K562 (cell line): Measurements from ENCODE around the gene DPH5. TPM values are rescaled to one million over a fixed set of nuclear protein-coding genes. Genes with fewer than 3 reads are reported as not detected.

Source experiments
- ATAC-seq: fragments of 200-7000 bp; cut with Tn5 transposase; 3 replicates; pipeline ENCODE4 v1.9.1; 2020; ENCODE audit warnings: moderate library complexity
- BruUV-seq: library from RNA; stranded (reverse); fragments of 400-500 nt; replicated peaks from 2 replicates; lab custom pipeline; 2021; lab: Mats Ljungman, UMichigan
- CTCF ChIA-PET: fragments of 300-600 bp; formaldehyde crosslinking; extraction: SDS; loops from one replicate; lab custom pipeline; 2021; ENCODE audit warnings: low intra/inter-chr PET ratio; lab: Yijun Ruan, JAX
- POLR2A ChIA-PET: fragments of 300-600, 350-650 bp; sonication (Branson Sonifier 250); formaldehyde crosslinking; extraction: SDS; loops from one replicate; lab custom pipeline; 2021; ENCODE audit warnings: antibody characterized with exemption, inconsistent platforms; lab: Yijun Ruan, JAX
- DNase-seq, 4 experiments: peaks; one replicate each; pipeline versions ENCODE4 v3.0.0 to v3.0.0-alpha.2; 2011 to 2018; ENCODE audit warnings: low spot score in 3 of 4, mixed read lengths in 3 of 4; ENCODE audit errors: extremely low read depth in 1 of 4
- FAIRE-seq: peaks from 2 replicates; lab custom pipeline; 2011; peaks lifted over from hg19 to GRCh38; lab: Jason Lieb, UNC
- H2AFZ ChIP-seq: 2 replicates; pipeline ENCODE4 v1.6.0; 2011; ENCODE audit warnings: low read depth, low read length, control low read depth, inconsistent platforms
- H3K27ac ChIP-seq: fragments of 200-600 bp; 3 replicates; pipeline ENCODE4 v1.8.0; 2011; ENCODE audit warnings: low read depth, mild to moderate bottlenecking, control low read depth, inconsistent platforms, low read length, moderate library complexity, mixed read lengths; ENCODE audit errors: extremely low read depth
- H3K27me3 ChIP-seq, 2 experiments: fragments of 300-600 bp in 1 of 2; 2 replicates in 1 of 2; 3 replicates in 1 of 2; pipeline versions ENCODE4 v1.6.0 to v1.8.0; 2011; ENCODE audit warnings: inconsistent platforms in 2 of 2, low read length in 2 of 2, mild to moderate bottlenecking in 1 of 2, mixed read lengths in 1 of 2, moderate library complexity in 1 of 2; ENCODE audit not compliant: control insufficient read depth in 2 of 2, insufficient read depth in 2 of 2
- H3K36me3 ChIP-seq: fragments of 300-600 bp; 3 replicates; pipeline ENCODE4 v1.8.0; 2011; ENCODE audit warnings: mild to moderate bottlenecking, low read length, inconsistent platforms; ENCODE audit not compliant: control insufficient read depth, insufficient read depth
- H3K4me1 ChIP-seq, 2 experiments: fragments of 200-600 bp in 1 of 2; replicated peaks in 1 of 2; 2 replicates in 1 of 2; 3 replicates in 1 of 2; pipeline versions ENCODE4 v1.5.1 to v1.8.0; 2011; ENCODE audit warnings: inconsistent platforms in 2 of 2, low read length in 2 of 2, mild to moderate bottlenecking in 1 of 2, mixed read lengths in 1 of 2, moderate library complexity in 1 of 2; ENCODE audit not compliant: control insufficient read depth in 2 of 2, insufficient read depth in 2 of 2
- H3K4me2 ChIP-seq: 2 replicates; pipeline ENCODE4 v1.6.1; 2011; ENCODE audit warnings: low read length, control low read depth, inconsistent platforms, mixed read lengths; ENCODE audit not compliant: insufficient read depth
- H3K4me3 ChIP-seq: fragments of 200-600 bp; sonication (generic), shearing (Covaris generic); 2 replicates; pipeline ENCODE4 v1.5.1; 2016; ENCODE audit warnings: control low read depth, inconsistent platforms
- H3K79me2 ChIP-seq: fragments of 200-600 bp; 3 replicates; pipeline ENCODE4 v1.8.0; 2011; ENCODE audit warnings: low read length, inconsistent platforms; ENCODE audit not compliant: control insufficient read depth, insufficient read depth
- H3K9ac ChIP-seq, 2 experiments: 2 replicates each; pipeline versions ENCODE4 v1.6.0 to v1.6.1; 2011; ENCODE audit warnings: low read depth in 2 of 2, low read length in 2 of 2, control low read depth in 1 of 2, inconsistent platforms in 1 of 2, mild to moderate bottlenecking in 1 of 2, mixed read lengths in 1 of 2; ENCODE audit not compliant: insufficient read depth in 1 of 2
- H3K9me1 ChIP-seq: one replicate; pipeline ENCODE4 v1.6.0; 2011; ENCODE audit warnings: inconsistent platforms, mild to moderate bottlenecking, low read length, moderate library complexity; ENCODE audit not compliant: control insufficient read depth, insufficient read depth
- H3K9me3 ChIP-seq: replicated peaks from 2 replicates; pipeline ENCODE4 v1.5.1; 2011; ENCODE audit warnings: low read depth, low read length, inconsistent platforms; ENCODE audit not compliant: control insufficient read depth, insufficient read depth
- H4K20me1 ChIP-seq: replicated peaks from 2 replicates; pipeline ENCODE4 v1.6.1; 2011; ENCODE audit warnings: low read length, inconsistent platforms, mixed read lengths; ENCODE audit not compliant: control insufficient read depth, insufficient read depth
- CBX5 ChIP-seq: IDR thresholded peaks from 2 replicates; pipeline ENCODE4 v1.6.1; 2014; ENCODE audit warnings: low read depth, borderline replicate concordance
- E2F4 ChIP-seq: sonication (generic); formaldehyde crosslinking; IDR thresholded peaks from 2 replicates; pipeline ENCODE4 v1.8.0; 2022; ENCODE audit warnings: mild to moderate bottlenecking, low read depth, missing genetic modification reagents
- FOXP1 ChIP-seq: sonication (generic); formaldehyde crosslinking; IDR thresholded peaks from 2 replicates; pipeline ENCODE4 v1.8.0; 2022; ENCODE audit warnings: mild to moderate bottlenecking, missing genetic modification reagents
- MTF1 ChIP-seq: fragments of 250-450 bp; sonication (Bioruptor Pico); IDR thresholded peaks from 2 replicates; pipeline ENCODE4 v1.9.0; 2021; ENCODE audit warnings: moderate library complexity, mild to moderate bottlenecking, inconsistent platforms, borderline replicate concordance
- RERE ChIP-seq: sonication (generic); formaldehyde crosslinking; IDR thresholded peaks from 2 replicates; pipeline ENCODE4 v1.8.0; 2023; ENCODE audit warnings: missing genetic modification reagents, mild to moderate bottlenecking, borderline replicate concordance
- SMAD4 ChIP-seq: fragments of 250-450 bp; sonication (Bioruptor Pico); conservative IDR thresholded peaks from 2 replicates; pipeline ENCODE4 v1.8.0; 2021; ENCODE audit warnings: inconsistent platforms, mild to moderate bottlenecking, moderate library complexity
- ZKSCAN1 ChIP-seq: fragments of 150-350 bp; IDR thresholded peaks from 2 replicates; pipeline ENCODE4 v1.6.1; 2016; ENCODE audit warnings: low read depth, low read length
- ZNF217 ChIP-seq: sonication (generic); formaldehyde crosslinking; IDR thresholded peaks from 2 replicates; pipeline ENCODE4 v1.8.0; 2022; ENCODE audit warnings: mild to moderate bottlenecking, missing genetic modification reagents
- ZNF280A ChIP-seq: fragments of 450-650 bp; IDR thresholded peaks from 2 replicates; pipeline ENCODE4 v1.6.1; 2018; ENCODE audit warnings: mild to moderate bottlenecking, low read depth; ENCODE audit not compliant: partially characterized antibody
- ZNF780A ChIP-seq: fragments of 250-450 bp; sonication (Bioruptor Pico); IDR thresholded peaks from 2 replicates; pipeline ENCODE4 v1.5.0; 2021; ENCODE audit warnings: mild to moderate bottlenecking
- WGBS: fragments of 100-300 bp; shearing (Covaris generic); methylation state at CpG from one replicate; pipeline ENCODE4 v1.1.6; 2016; ENCODE audit warnings: low coverage, mixed read lengths; ENCODE audit not compliant: insufficient coverage; ENCODE audit errors: missing lambda C conversion rate; 5-methylcytosine and 5-hydroxymethylcytosine counted together
- in situ Hi-C: fragments of 300-500 bp; cut with MboI; formaldehyde crosslinking; loops from 4 replicates; pipeline ENCODE4 v1.15.0; 2018; ENCODE audit warnings: inconsistent platforms, mixed read lengths
- intact Hi-C: fragments of 100-400 bp; cut with micrococcal nuclease; formaldehyde crosslinking; loops from 2 replicates; pipeline ENCODE4 v1.14.2; 2022
- polyA plus RNA-seq, 8 experiments: library from polyadenylated mRNA; depleted of rRNA in 4 of 8; stranded (reverse) in 5 of 8; unstranded in 3 of 8; fragments of >200 nt; fragmentation: Nextera tagmentation in 2 of 8; fragmentation: Illumina TruSeq in 1 of 8; extraction: Ambion mirVana in 2 of 8; extraction: Trizol in 1 of 8; gene quantifications; 2 replicates each; pipeline versions ENCODE4 v1.2.1 to v1.2.3, GENCODE V29; 2011 to 2014; ENCODE audit warnings: inconsistent platforms in 1 of 8, missing spikeins in 1 of 8
- total RNA-seq, 7 experiments: library from RNA; depleted of rRNA in 6 of 7; stranded (reverse); fragments of >200 nt in 6 of 7; fragmentation: Illumina TruSeq in 2 of 7; extraction: Trizol in 2 of 7; gene quantifications; 2 replicates each; pipeline versions ENCODE4 v1.2.1 to v1.2.3, GENCODE V29; 2011 to 2021; ENCODE audit warnings: low replicate concordance in 1 of 7
- TF ChIP-seq, protein P1 (sequence below): fragments of 250-450 bp; sonication (Bioruptor Pico); IDR thresholded peaks from 2 replicates; pipeline ENCODE4 v1.9.0; 2021; ENCODE audit warnings: mild to moderate bottlenecking
- TF ChIP-seq, protein P2 (sequence below), 2 experiments: fragments of 450-650 bp; conservative IDR thresholded peaks; 2 replicates each; pipeline ENCODE4 v1.6.1; 2017; ENCODE audit warnings: mild to moderate bottlenecking in 2 of 2, moderate library complexity in 2 of 2

Gene DPH5
- total and polyA plus RNA-seq, 9 of the 15 experiments (the other 6 are each of a cell fraction or from before 2014, with no cell fraction given), result 37.6 to 159 (median 89.7) TPM

- Histone ChIP-seq H3K4me3 (no peak overlapping the region), H3K27ac (no peak overlapping the region), H3K79me2 (peaks cover 45% of the 10 kb centered on the region), H3K9ac (no peak overlapping the region), H2AFZ (no peak overlapping the region), H3K36me3 (peaks cover 61% of the 10 kb centered on the region; the same call in 2 of the 3 replicates), H3K4me2 (no peak overlapping the region), H3K4me1 (peaks cover 3 to 4% of the 10 kb centered on the region in 2 experiments; a peak in 1 of 5 replicates), H3K9me1 (no peaks in the 10 kb centered on the region), H3K9me3 (no peaks in the 10 kb centered on the region), H4K20me1 (no peaks in the 10 kb centered on the region), H3K27me3 (no peaks in the 10 kb centered on the region)
- ChIA-PET POLR2A (no interaction called here), CTCF (no interaction called here)
- in situ Hi-C loops, result no loop called here
- ATAC-seq, result no peak
- DNase-seq, result no peak
- FAIRE-seq, result no peak
- no TSS peak for BruUV-seq
- 95% methylated on average over 3 of the region's 3 CpGs for WGBS
- intact Hi-C loops, result loop anchor here (10.0 kb wide), 1 partner anchor 263 kb away; no protein-coding TSS in a partner anchor
- TF ChIP-seq RERE (CRISPR knock-in tag) (no peak), ZNF280A (no peak), ZNF780A (CRISPR knock-in tag) (no peak), ZKSCAN1 (no peak), FOXP1 (CRISPR knock-in tag) (no peak), E2F4 (no peak), CBX5 (no peak), ZNF217 (no peak), SMAD4 (CRISPR knock-in tag) (no peak), MTF1 (no peak)
- TF ChIP-seq, protein P1, sequence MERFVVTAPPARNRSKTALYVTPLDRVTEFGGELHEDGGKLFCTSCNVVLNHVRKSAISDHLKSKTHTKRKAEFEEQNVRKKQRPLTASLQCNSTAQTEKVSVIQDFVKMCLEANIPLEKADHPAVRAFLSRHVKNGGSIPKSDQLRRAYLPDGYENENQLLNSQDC (CRISPR knock-in tag), result no peak
- TF ChIP-seq, protein P2, sequence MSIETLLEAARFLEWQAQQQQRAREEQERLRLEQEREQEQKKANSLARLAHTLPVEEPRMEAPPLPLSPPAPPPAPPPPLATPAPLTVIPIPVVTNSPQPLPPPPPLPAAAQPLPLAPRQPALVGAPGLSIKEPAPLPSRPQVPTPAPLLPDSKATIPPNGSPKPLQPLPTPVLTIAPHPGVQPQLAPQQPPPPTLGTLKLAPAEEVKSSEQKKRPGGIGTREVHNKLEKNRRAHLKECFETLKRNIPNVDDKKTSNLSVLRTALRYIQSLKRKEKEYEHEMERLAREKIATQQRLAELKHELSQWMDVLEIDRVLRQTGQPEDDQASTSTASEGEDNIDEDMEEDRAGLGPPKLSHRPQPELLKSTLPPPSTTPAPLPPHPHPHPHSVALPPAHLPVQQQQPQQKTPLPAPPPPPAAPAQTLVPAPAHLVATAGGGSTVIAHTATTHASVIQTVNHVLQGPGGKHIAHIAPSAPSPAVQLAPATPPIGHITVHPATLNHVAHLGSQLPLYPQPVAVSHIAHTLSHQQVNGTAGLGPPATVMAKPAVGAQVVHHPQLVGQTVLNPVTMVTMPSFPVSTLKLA (conservative IDR thresholded peaks at IDR 0.05), result no peak
Measured at GRCh38 chr1:101022294-101022693, 3.3 kb downstream of the DPH5 start.
